Cardiac fibroblast (primary cell): Measurements from ENCODE around the gene SYK.
"Not testable (repeated sequence)": the region's sequence is repeated elsewhere in the genome, so short reads cannot be mapped to it uniquely, and the experiment has no call there.

Source experiments
- DNase-seq, 2 donors: peaks; one replicate each; pipeline versions ENCODE4 v3.0.0 to v3.0.0-alpha.2; 2010; ENCODE audit warnings: low read depth in 2 of 2
- H3K4me3 ChIP-seq, 2 donors: replicated peaks in 1 of 2; 1 replicate in 1 of 2; 2 replicates in 1 of 2; pipeline ENCODE4 v1.5.1; 2011; ENCODE audit warnings: low read depth in 2 of 2, low read length in 2 of 2, mild to moderate bottlenecking in 2 of 2, moderate library complexity in 1 of 2
- CTCF ChIP-seq: IDR thresholded peaks from one replicate; pipeline ENCODE4 v1.5.1; 2011; ENCODE audit warnings: low read depth, mild to moderate bottlenecking, low read length, inconsistent platforms

Gene SYK

DNA sequence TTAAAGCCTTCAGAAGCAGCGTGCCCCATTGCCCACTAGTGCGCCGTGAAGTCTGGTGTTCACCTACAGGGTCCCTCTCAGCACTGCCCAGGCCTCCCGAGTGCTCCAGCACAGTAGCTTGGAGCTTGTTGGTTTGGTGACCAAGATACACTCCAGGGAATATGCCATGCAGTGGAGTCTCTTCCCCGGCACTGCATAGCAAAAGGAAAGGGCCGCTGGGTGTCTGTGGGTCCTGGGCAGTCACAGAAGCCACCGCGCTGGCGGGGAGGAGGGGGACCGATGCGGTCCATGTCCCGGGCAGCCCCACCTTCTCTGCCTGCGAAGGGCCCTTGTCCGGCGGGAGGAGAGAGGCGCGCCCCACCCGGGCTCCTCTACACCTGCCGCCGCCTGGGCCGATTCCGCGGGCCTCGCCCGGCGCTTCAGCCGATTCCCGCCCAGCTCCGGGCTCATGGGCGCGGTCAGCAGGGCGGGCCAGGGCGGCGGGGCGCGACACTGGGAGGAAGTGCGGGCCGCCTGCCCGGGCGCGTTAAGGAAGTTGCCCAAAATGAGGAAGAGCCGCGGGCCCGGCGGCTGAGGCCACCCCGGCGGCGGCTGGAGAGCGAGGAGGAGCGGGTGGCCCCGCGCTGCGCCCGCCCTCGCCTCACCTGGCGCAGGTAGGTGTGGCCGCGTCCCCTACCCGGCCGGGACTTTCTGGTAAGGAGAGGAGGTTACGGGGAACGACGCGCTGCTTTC is at the start of gene SYK:
SYK (plus strand) TSS at position 579 of the 732 bp plus-strand sequence. CDS start 42,080 bp downstream, outside the sequence.
- DNase-seq = no peak
- H3K4me3 ChIP-seq = no peak within 1 kb of the TSS
- no peak for TF ChIP-seq CTCF

- H3K4me3 ChIP-seq = not testable (repeated sequence)
- DNase-seq = peak; percentile 26 to 32
- peak; percentile 5 for TF ChIP-seq CTCF
Observed at GRCh38 chr9:90755514-90756371, 45.9 kb upstream of the SYK start.

- not testable (repeated sequence) for H3K4me3 ChIP-seq, DNase-seq
Observed at GRCh38 chr9:90760577-90760976, 41.0 kb upstream of the SYK start.

DNA sequence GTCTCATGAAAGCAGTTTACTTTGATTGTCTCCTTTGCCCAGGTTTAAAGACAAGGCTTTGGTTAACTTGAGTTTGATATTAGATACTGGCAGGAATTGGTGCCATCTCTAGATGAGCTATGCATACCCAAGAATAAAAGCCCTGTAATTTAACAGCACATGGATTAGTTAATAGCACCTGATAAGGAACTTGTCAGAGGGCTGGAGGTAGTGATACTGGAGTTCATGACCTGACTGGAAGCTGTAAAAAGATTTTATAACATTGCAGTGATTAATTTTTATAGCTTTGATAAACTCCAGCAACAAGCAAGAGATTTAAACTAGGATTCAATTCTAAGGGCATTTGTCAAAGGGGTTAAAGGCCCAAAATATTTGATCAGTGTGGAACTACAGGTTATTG is 34.9 kb upstream of the SYK start:
- TF ChIP-seq CTCF = no peak
- H3K4me3 ChIP-seq = no peak overlapping the region
- no peak for DNase-seq

DNA sequence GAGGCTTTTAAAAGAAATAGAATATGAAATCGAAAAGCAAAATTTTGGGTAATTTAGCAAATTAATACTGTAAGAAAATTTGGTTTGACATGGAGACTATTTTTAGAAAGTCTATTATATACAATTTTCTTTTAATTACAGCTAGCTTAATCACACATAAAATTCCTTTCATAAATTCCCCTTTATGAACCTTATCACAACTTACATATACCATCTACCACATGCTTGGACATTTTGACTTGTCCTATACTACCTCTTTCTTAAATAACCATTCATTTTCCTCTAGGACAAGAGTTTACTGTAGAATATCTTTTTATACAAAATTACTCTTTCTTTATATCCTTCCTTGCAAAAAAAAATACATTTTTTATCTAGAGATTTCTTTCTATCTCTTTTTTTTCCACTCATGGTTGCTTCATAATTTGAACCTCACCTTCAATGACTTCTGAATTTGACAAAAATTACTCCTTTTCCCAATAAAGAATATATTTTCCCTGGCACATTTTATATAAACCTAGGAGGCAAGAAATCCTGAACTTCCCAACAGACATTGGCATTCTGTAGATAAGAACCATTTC is 34.0 kb upstream of the SYK start:
- no peak for TF ChIP-seq CTCF
- DNase-seq = peak in 1 of 2 donors; percentile 4
- H3K4me3 ChIP-seq = no peak overlapping the region

DNA sequence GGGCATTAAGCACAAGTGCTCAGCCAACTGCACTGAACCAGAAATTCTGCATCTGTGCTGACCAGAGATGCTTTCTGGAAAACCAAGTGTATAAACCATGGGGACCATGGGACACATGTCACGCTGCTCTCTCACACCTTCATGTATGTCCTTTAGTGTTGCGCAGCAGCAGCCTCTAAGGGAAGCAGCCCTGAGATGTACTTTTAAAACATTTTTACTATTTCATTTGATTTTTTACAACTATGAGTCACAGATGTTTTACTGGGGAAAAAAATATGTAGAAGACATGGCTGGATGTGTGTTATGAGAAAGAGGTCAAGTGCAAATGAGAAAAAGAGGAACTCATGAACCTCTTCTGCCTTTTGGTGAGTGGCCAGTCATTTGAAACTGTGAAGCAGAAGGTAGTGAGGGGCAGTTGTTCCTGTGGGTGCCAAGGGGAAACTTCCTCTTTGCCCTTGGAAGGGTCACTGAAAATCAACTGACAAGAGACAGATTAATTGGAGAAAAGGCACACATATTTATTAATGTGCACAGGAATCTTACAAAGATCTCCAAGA is 31.4 kb upstream of the SYK start:
- no peak for DNase-seq
- no peak for TF ChIP-seq CTCF
- H3K4me3 ChIP-seq = no peak overlapping the region

- no peak for TF ChIP-seq CTCF
Observed at GRCh38 chr9:90770927-90771326, 30.7 kb upstream of the SYK start.

More at GRCh38 chr9:90770927-90771326, 30.7 kb upstream of the SYK start:
- no peak overlapping the region for H3K4me3 ChIP-seq
- no peak for DNase-seq
